ENCODE measurements around the gene PTH1R.

- no peak for TF ChIP-seq POLR2AphosphoS5 (IDR thresholded peaks at IDR 0.05; ENCODE audit: insufficient read depth in 1 of 2, low read depth in 1 of 2)
- TF ChIP-seq CTCF (IDR thresholded peaks at IDR 0.05): no peak
- TF ChIP-seq POLR2A (IDR thresholded peaks at IDR 0.05): no peak
Measured at GRCh38 chr3:46843508-46843907, 34.0 kb upstream of the PTH1R start.

Data from vagina (tissue), 2 donors.